HepG2 (cell line): ENCODE results near the gene RAB43. TPM values are rescaled to one million over a fixed set of nuclear protein-coding genes. Genes with fewer than 3 reads are reported as not detected.

Experiments used
- ATAC-seq: fragments of 200-7000 bp; cut with Tn5 transposase; 3 replicates; pipeline ENCODE4 v1.9.1; 2020; ENCODE audit warnings: mild to moderate bottlenecking, moderate library complexity
- BruUV-seq: library from RNA; stranded (reverse); fragments of 400-500 nt; replicated peaks from 2 replicates; lab custom pipeline; 2021; lab: Mats Ljungman, UMichigan
- CTCF ChIA-PET: fragments of 300-600 bp; formaldehyde crosslinking; extraction: SDS; loops from one replicate; lab custom pipeline; 2021; ENCODE audit warnings: low total read pairs, inconsistent platforms, low intra/inter-chr PET ratio; lab: Yijun Ruan, JAX
- POLR2A ChIA-PET: fragments of 350-600 bp; sonication (Branson Sonifier 250); formaldehyde crosslinking; loops from one replicate; lab custom pipeline; 2020; ENCODE audit warnings: antibody characterized with exemption, inconsistent platforms; lab: Yijun Ruan, JAX
- DNase-seq: peaks from one replicate; pipeline ENCODE4 v3.0.0-alpha.2; 2015; ENCODE audit warnings: low spot score
- FAIRE-seq: peaks from 3 replicates; lab custom pipeline; 2011; peaks lifted over from hg19 to GRCh38; lab: Jason Lieb, UNC
- H2AFZ ChIP-seq: one replicate; pipeline ENCODE4 v1.6.1; 2011; ENCODE audit warnings: low read length, inconsistent platforms
- H3K27ac ChIP-seq: fragments of 300-600 bp; 3 replicates; pipeline ENCODE4 v1.8.0; 2011; ENCODE audit warnings: mixed run types, mild to moderate bottlenecking, mixed read lengths, low read length, inconsistent platforms; ENCODE audit not compliant: insufficient read depth; ENCODE audit errors: extremely low read length
- H3K27me3 ChIP-seq, 2 experiments: fragments of 200-600 bp in 1 of 2; 2 replicates in 1 of 2; 3 replicates in 1 of 2; pipeline versions ENCODE4 v1.6.0 to v1.8.0; 2011; ENCODE audit warnings: low read length in 2 of 2, mild to moderate bottlenecking in 2 of 2, moderate library complexity in 2 of 2, inconsistent platforms in 1 of 2; ENCODE audit not compliant: insufficient read depth in 2 of 2, control insufficient read depth in 1 of 2
- H3K36me3 ChIP-seq, 2 experiments: fragments of 200-600 bp in 1 of 2; replicated peaks in 1 of 2; 2 replicates in 1 of 2; 3 replicates in 1 of 2; pipeline versions ENCODE4 v1.5.1 to v1.8.0; 2011; ENCODE audit warnings: low read length in 2 of 2, inconsistent platforms in 1 of 2; ENCODE audit not compliant: insufficient read depth in 2 of 2, control insufficient read depth in 1 of 2
- H3K4me1 ChIP-seq: 2 replicates; pipeline ENCODE4 v1.5.1; 2012; ENCODE audit warnings: low read length, inconsistent platforms; ENCODE audit not compliant: insufficient read depth
- H3K4me2 ChIP-seq: 2 replicates; pipeline ENCODE4 v1.6.0; 2011; ENCODE audit warnings: low read depth, low read length, inconsistent platforms
- H3K4me3 ChIP-seq, 3 experiments: fragments of 200-600 bp in 1 of 3; sonication (generic), shearing (Covaris generic) in 1 of 3; replicated peaks in 1 of 3; 2 replicates each; pipeline ENCODE4 v1.5.1; 2011 to 2016; ENCODE audit warnings: low read length in 3 of 3, inconsistent platforms in 2 of 3, low read depth in 2 of 3, mild to moderate bottlenecking in 2 of 3, control low read depth in 1 of 3, mixed read lengths in 1 of 3; ENCODE audit not compliant: insufficient read depth in 1 of 3
- H3K79me2 ChIP-seq: one replicate; pipeline ENCODE4 v1.6.1; 2011; ENCODE audit warnings: low read length, inconsistent platforms; ENCODE audit not compliant: insufficient read depth
- H3K9ac ChIP-seq: 2 replicates; pipeline ENCODE4 v1.6.0; 2011; ENCODE audit warnings: mild to moderate bottlenecking, low read depth, low read length, inconsistent platforms; ENCODE audit not compliant: insufficient read depth
- H3K9me3 ChIP-seq: 2 replicates; pipeline ENCODE4 v1.5.1; 2012; ENCODE audit warnings: mild to moderate bottlenecking, low read length
- H4K20me1 ChIP-seq: 2 replicates; pipeline ENCODE4 v1.6.0; 2011; ENCODE audit warnings: inconsistent platforms, mild to moderate bottlenecking, low read length, moderate library complexity; ENCODE audit not compliant: insufficient read depth
- HMGXB3 ChIP-seq: sonication (generic); formaldehyde crosslinking; IDR thresholded peaks from 2 replicates; pipeline ENCODE4 v1.4.0; 2020; ENCODE audit warnings: missing genetic modification reagents, borderline replicate concordance
- MBD4 ChIP-seq: IDR thresholded peaks from 2 replicates; pipeline ENCODE4 v1.6.1; 2012; ENCODE audit warnings: low read length, inconsistent platforms, borderline replicate concordance
- MTF1 ChIP-seq: sonication (generic); formaldehyde crosslinking; IDR thresholded peaks from 2 replicates; pipeline ENCODE4 v1.5.0; 2020; ENCODE audit warnings: missing genetic modification reagents
- NAIF1 ChIP-seq: sonication (generic); formaldehyde crosslinking; IDR thresholded peaks from 2 replicates; pipeline ENCODE4 v1.5.0; 2020; ENCODE audit warnings: mild to moderate bottlenecking, missing genetic modification reagents, borderline replicate concordance
- ZFAT ChIP-seq: sonication (generic); formaldehyde crosslinking; conservative IDR thresholded peaks from 2 replicates; pipeline ENCODE4 v1.8.1; 2023; ENCODE audit warnings: missing genetic modification reagents, inconsistent platforms
- ZNF7 ChIP-seq: IDR thresholded peaks from 2 replicates; pipeline ENCODE4 v1.6.1; 2016; ENCODE audit warnings: missing biosample characterization, missing genetic modification reagents
- WGBS: methylation state at CpG from one replicate; pipeline ENCODE4 v1.1.6; 2017; ENCODE audit warnings: low lambda C conversion rate; 5-methylcytosine and 5-hydroxymethylcytosine counted together
- in situ Hi-C: cut with HindIII; loops from 2 replicates; pipeline ENCODE4 v1.10.0; 2017; ENCODE audit warnings: low pct_unique_long_range_greater_than_20kb; ENCODE audit not compliant: extremely low pct_ligation_motif_present
- intact Hi-C: fragments of 100-400 bp; cut with micrococcal nuclease; formaldehyde crosslinking; loops from one replicate; pipeline ENCODE4 v1.10.0; 2022; ENCODE audit not compliant: unreplicated experiment
- polyA plus RNA-seq, 8 experiments: library from polyadenylated mRNA; depleted of rRNA in 3 of 8; stranded (reverse) in 7 of 8; unstranded in 1 of 8; fragments of >200 nt; fragmentation: Illumina TruSeq in 4 of 8; extraction: Trizol in 4 of 8; gene quantifications; 2 replicates each; pipeline versions ENCODE4 v1.2.1 to v1.2.3, GENCODE V29; 2011 to 2016; ENCODE audit warnings: low read depth in 4 of 8, missing spikeins in 1 of 8, mixed read lengths in 1 of 8; ENCODE audit not compliant: insufficient read depth in 1 of 8
- total RNA-seq, 5 experiments: library from RNA; depleted of rRNA; stranded (reverse); fragments of >200 nt; fragmentation: Illumina TruSeq; extraction: Trizol; gene quantifications; 2 replicates each; pipeline ENCODE4 v1.2.3, GENCODE V29; 2016; ENCODE audit warnings: low read depth in 1 of 5
- TF ChIP-seq, protein P1 (sequence below): sonication (generic); formaldehyde crosslinking; IDR thresholded peaks from 2 replicates; pipeline ENCODE4 v1.5.0; 2020; ENCODE audit warnings: missing genetic modification reagents, mild to moderate bottlenecking, borderline replicate concordance

Gene RAB43
- total and polyA plus RNA-seq, 2 of the 13 experiments (the other 11 are each of a cell fraction or from before 2014, with no cell fraction given): 11.8 to 18.4 TPM

DNA sequence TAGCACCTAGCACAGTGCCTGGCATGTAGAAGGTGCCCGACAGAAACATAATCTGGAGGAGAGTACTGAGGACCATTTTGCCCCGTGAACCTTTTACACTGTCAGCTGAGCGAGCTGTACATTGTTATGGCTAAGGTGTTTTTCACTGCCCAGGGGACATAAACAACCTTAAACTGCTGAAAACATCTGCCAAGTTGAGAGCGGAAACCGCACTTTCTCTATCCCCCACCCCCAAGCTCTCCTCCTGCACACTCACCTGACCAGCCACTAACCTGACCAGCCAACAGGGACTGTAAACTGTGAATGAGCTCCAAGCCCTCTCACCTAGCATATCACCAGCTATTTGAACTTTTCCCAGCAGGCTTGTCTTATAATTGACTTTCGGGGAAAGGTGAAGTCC, 17.6 kb downstream of the RAB43 start:
- ATAC-seq: no peak
- CTCF ChIA-PET: no interaction called here

More for the DNA sequence above, 17.6 kb downstream of the RAB43 start:
- no peak for TF ChIP-seq NAIF1
- TF ChIP-seq ZNF7 (CRISPR knock-in tag): no peak
- TF ChIP-seq, protein P1, sequence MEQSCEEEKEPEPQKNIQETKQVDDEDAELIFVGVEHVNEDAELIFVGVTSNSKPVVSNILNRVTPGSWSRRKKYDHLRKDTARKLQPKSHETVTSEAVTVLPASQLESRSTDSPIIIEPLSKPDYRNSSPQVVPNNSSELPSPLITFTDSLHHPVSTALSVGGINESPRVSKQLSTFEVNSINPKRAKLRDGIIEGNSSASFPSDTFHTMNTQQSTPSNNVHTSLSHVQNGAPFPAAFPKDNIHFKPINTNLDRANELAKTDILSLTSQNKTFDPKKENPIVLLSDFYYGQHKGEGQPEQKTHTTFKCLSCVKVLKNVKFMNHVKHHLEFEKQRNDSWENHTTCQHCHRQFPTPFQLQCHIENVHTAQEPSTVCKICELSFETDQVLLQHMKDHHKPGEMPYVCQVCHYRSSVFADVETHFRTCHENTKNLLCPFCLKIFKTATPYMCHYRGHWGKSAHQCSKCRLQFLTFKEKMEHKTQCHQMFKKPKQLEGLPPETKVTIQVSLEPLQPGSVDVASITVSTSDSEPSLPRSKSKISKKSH (CRISPR knock-in tag): no peak
- no peak for TF ChIP-seq MTF1 (CRISPR knock-in tag)
- no peak for TF ChIP-seq HMGXB3 (CRISPR knock-in tag)
- TF ChIP-seq MBD4: no peak
- no peak for TF ChIP-seq ZFAT (CRISPR knock-in tag)
- TF ChIP-seq, all 625 proteins: peak for 0
- DNase-seq (no peak), FAIRE-seq (no peak)
- peaks cover 2 to 36% of the 10 kb centered on the region in 2 experiments; a peak in 4 of 5 replicates for H3K36me3 ChIP-seq
- no TSS peak for BruUV-seq
- H4K20me1 ChIP-seq: peaks cover 27% of the 10 kb centered on the region; the same call in 1 of the 2 replicates
- H3K27me3 ChIP-seq: no peaks in the 10 kb centered on the region
- peaks cover 48% of the 10 kb centered on the region for H3K79me2 ChIP-seq
- POLR2A ChIA-PET: interaction anchor here (1.6 kb wide), 1 partner anchor 15 kb away, joined by 3 read pairs; no protein-coding TSS in a partner anchor
- H2AFZ ChIP-seq: no peak overlapping the region
- H3K4me1 ChIP-seq: peaks cover 9% of the 10 kb centered on the region; the same call in 1 of the 2 replicates
- intact Hi-C loops (no loop called here), in situ Hi-C loops (no loop called here)
- no peak overlapping the region for H3K9ac ChIP-seq
- no peaks in the 10 kb centered on the region for H3K9me3 ChIP-seq
- no peak overlapping the region for H3K4me2 ChIP-seq
- no peak overlapping the region for H3K4me3 ChIP-seq
- WGBS: 98% methylated on average over 6 of the region's 6 CpGs
- H3K27ac ChIP-seq: no peak overlapping the region
